Ramos (cell line): ENCODE results near the gene DLX2.
"Not testable (repeated sequence)": the region's sequence is repeated elsewhere in the genome, so short reads cannot be mapped to it uniquely, and the experiment has no call there.

ENCODE experiments used
- in situ Hi-C: fragments of 300-500 bp; cut with MboI; formaldehyde crosslinking; loops from one replicate; pipeline ENCODE4 v1.14.3; 2022; ENCODE audit warnings: low sequenced_read_pairs; ENCODE audit not compliant: unreplicated experiment

The DLX2 gene

DNA sequence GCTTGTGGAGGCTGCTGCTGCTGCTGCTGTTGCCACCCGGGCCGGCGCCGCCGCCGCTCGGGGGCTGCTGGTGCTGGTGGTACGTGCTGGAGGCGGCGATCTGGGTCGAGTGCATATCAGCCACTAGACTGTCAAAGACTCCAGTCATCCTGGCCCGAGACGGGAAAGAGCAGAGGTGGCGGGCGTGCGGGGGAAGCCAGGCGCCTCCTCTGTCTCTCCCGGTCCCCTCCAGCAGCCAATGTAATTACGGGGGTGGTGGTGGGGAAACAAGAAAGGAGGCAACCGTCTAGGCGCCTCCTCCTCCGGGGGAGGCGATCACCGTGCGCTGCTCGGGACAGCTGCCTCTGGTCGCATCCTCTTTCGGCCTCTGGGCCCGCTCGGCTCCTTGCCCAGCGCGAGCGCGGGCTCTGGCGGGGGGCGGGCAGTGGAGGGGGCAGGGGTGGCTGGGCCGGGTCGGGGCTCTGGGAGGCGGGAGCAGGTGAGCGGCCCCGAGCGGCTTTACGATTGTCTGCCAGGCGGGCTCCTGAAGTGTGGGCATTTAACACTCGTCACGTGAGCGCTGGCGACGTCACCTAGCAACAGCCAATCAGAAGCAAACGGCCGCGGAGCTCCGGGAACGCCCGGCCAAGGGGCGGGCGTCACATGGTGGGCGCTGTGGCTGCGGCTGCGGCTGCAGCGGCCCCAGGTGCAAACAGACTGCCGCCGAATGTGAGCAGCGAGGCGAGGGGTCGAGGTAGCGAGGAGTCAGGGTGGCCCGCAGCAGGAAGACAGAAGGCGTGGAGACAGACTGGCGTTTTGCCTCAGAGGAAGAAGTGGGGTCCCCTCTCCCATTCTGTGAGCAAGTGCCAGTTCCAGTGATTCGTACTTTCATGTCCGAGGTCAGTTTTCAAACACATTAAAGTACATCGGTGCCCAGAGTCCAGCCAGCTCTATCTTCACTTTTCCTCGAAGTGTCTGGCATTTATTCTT lies at the start of gene DLX2:
Gene DLX2 (minus strand): TSS at position 510 of the 969 bp plus-strand sequence. CDS start 362 bp downstream, at position 148.
- in situ Hi-C loops, result loop anchor here (10.0 to 25.0 kb wide), 2 partner anchors 508 to 1140 kb away; no protein-coding TSS in a partner anchor

DNA sequence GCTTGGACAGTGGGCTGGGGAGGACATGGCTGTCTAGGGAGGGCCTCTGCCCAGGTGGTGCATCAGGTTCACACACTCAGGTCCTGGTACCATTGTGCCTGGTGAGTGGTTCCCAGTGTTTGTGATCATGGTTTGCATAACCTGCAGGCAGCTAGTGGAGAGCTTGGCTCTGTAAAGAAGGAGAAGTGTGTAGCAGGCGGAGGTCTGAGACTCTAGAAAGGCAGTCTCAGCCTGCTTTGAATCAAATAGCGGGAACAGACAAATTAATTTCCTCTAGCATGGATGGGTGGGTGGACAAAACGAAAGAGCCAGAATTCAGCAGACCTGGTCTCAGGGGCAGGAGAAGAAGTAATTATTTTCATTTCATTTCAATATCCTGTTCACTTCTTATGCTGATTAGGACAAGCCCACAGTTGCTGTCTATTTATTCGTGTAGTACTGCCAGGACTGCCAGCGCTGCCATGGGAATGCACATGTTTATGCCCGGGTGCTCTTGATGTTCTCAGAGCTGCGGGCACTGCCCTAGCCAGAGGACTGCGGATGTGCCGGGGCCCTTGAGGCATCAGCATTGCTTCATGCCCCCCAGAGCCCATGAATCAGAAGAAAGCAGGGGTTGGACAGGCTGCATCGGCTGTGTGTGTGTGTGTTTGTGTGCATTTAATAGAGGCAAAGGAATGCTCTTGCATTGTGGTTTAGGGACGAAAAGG lies 45.4 kb upstream of the DLX2 start:
- in situ Hi-C loops, result no loop called here

DNA sequence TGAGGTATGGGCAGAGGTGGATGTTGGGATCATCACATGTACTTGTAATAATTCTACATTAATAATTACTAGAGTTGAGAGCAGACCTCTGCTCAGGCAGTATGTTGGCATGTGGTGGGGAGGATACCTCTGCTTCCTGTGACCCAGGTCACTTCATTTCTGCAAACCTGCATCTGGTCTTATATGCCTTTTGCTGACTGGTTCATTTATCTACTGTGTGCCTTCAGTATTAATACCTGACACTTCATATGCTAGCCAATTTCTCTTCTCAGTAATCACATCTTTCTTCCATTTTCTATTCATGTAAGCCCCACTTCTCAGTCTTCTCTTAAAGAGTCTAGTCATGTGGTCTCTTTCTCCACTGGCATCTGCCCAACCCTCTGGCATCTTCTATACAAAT lies 41.1 kb upstream of the DLX2 start:
- in situ Hi-C loops, result no loop called here

DNA sequence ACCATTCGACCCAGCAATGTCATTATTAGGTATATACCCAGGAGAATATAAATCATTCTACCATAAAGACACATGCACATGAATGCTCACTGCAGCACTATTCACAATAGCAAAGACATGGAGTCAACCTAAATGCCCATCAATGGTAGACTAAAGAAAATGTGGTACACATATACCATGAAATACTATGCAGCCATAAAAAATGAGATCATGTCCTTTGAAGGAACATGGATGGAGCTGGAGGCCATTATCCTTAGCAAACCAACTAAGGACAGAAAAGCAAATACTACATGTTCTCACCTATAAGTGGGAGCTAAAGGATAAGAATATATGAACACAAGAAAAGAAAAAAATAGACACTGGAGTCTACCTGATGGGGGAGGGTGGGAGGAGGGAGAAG lies 36.0 kb upstream of the DLX2 start:
- in situ Hi-C loops, result not testable (repeated sequence)

DNA sequence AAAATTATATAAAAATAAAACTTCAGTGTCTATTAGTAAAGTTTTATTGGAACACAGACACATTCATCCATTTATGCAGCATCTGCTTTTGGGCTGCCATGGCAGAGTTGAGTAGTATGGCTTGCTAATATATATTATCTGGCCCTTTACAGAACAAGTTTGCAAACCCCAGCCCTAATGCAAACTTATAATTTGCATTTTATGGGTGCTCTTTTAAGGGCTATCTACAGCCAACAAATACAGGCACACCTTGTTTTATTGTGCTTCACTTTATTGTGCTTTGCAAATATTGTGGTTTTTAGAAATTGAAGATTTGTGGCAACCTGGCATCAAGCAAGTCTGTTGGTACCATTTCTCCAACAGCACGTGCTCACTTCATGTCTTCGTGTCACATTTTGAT lies 35.2 kb upstream of the DLX2 start:
- in situ Hi-C loops, result no loop called here

DNA sequence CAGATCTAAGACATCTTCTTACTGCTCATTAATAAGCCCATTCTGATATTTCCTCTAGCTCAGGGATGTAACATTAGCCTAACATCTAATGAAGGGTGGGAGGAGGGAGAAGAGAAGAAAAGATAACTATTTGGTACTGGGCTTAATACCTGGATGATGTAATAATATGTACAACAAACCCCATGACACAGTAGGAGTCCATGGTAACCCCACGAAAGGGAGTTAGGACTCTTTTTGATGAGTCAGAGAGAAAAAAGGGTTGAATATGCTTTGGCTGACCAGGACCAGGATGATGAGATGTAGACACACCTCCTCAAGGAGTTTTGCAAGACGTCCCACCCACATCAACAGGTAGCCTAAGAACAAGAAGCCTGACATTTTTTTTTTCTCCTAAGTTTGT lies 34.4 kb upstream of the DLX2 start:
- in situ Hi-C loops, result no loop called here

DNA sequence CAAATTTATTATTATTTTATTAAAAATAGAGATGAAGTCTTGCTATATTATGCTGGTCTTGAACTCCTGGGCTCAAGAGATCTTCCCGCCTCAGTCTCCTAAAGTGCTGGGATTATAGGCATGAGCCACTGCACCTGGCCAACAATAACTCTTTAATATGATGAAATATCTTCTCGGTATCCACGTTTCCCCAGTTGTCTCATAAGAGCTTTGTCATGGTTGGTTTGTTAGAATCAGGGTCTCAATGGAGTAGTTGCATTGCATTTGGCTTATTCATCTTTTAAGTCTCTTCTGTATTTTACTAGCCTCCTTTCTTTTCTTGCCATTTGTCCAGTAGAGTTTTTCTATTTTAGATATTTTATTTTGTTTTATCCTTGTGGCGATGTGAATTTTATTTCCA lies 32.7 kb upstream of the DLX2 start:
- in situ Hi-C loops, result no loop called here

DNA sequence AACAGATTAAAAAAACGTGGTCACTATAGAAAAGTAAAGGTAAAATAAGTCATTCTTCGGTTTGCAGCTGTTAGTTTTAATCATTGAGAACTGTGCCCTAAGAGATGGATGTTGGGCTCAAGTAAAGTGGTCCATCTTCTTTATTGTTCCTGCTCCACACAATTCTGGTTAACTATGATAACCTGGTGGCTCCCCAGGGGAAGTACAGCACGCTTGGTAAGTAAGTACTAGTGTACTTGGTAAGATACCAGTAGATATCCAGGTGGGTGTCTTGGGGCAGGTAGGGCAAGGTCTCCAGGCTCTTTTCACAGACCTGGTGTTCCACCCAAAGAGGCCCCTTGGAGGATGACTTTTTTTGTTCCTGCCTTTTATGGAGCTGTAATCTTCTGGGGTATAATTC lies 31.6 kb upstream of the DLX2 start:
- in situ Hi-C loops, result no loop called here

DNA sequence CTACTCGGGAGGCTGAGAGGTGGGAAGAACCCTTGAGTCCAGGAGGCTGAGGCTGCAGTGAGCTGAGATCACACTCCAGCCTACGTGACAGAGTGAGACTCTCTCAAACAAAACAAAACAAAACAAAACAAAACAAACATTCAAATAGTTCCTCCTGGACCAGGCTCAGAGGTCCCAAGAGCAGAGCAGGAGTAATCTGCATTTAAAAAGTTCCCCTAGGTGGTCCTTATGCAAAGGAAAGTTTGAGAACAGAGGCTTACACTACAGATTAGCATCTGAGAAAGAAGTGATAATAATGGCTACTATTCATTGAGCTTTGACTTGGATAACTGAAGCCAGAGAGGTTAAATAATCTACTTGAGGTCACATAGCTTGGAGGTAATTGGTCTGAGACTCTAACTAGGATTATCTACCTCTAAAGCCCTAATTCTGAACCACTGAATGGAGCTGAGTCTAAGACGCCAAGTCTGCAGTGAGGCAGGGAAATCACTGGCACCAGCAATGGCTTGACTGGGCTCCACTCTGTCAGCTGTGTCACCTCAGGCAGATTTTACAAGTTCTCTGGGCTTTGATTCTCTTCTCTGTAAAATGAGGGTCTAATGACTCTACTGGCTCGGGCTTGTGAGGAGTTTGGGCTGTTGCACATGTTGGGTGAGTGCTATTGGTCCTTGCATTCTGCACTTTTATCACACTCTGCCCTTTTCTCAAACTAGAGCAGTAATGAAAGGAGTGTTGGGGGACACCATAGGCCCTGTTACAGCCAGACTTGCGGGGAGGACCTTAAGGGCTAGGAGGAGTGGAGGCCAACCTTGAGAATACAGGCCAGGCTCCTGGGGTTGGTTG lies 29.2 kb upstream of the DLX2 start:
- in situ Hi-C loops, result no loop called here

DNA sequence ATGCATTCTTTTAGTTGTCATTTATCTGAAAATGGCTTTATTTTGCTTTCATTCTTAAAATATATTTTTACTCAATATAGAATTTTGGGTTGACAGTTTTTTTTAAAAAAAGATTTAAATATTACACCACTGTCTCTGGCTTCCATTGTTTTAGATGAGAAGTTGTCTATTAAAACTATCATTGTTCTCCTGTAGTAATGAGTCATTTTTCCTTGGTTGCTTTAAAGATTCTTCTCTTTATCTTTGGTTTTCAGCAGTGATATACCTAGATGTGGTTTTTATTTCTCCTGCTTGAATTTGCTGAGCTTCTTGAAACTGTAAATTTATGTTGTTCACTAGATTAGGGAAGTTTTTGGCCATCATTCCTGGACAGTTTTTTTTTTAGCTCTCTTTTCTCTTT lies 26.7 kb upstream of the DLX2 start:
- in situ Hi-C loops, result no loop called here

DNA sequence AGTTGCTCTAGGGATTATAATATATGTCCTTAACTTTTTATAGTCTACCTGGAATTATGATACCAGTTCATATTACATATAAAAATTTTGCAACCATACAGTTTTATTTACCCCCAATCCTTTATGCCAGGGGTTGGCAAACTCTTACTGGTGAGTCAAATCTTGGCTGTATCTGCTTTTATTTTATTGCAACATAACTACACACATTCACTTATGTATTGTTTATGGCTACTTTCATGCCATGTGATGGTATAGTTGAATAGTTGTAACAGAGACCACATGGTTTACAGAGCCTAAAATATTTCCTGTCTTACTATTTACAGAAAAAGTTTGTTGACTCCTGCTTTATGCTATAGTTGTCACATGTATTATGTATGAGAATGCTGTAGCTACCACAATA lies 25.8 kb upstream of the DLX2 start:
- in situ Hi-C loops, result no loop called here

DNA sequence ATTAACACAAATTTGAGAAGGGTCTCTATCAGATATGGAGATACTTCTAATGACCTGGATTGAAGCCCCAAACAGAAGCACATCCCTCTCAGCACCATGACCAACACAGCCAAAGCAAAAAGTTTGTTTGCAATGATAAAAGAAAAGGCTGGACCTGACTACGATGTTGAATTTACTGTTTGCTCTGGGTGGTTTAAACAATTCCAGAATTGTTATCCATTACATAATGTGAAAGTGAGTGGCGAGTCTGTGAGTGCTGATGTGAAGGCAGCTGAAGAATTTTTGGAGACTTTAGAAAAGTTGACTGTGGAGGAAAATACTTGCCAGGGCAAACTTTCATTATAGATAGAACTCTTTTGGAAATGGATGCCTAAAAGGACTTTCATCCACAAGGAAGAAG lies 17.4 kb upstream of the DLX2 start:
- in situ Hi-C loops, result loop anchor here (25.0 kb wide), 1 partner anchor 1158 kb away; no protein-coding TSS in a partner anchor

DNA sequence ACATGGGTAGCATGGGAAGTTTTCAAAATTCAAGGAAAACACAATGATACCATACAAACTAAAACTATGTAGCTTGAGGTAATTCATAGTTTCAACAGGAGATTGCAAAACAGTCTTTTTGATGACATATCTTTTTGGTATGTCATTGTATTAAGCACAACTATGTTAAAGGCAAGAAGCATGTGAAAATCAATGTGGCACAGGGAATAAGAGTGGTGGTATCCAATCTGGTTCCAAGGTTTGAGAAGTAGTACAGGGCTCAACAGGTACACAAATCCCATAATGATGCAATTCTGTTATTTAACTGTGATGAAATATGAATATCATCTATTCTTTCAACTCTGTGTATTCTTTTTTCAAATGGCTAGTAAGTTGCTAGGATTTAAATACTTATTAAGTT lies 16.4 kb upstream of the DLX2 start:
- in situ Hi-C loops, result loop anchor here (25.0 kb wide), 1 partner anchor 1157 kb away; no protein-coding TSS in a partner anchor

DNA sequence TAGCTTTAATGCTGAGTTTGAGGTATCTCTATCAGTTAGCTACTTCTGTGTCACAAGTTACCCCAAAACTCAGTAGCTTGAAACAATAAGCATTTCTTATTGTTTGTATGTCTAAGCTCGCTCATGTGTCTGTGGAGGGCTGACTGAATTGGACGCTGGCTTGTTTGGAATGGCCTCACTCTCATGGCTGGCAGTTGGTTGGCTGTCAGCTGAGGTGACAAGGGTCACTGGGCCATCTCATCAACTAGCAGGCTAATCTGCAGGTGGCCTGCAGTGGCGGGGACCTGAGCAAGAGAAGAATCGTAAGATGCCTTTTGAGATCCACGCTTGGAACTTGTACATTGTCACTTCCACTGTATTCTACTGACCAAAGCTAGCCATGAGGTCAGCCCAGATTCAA lies 13.4 kb upstream of the DLX2 start:
- in situ Hi-C loops, result loop anchor here (25.0 kb wide), 1 partner anchor 1154 kb away; no protein-coding TSS in a partner anchor

DNA sequence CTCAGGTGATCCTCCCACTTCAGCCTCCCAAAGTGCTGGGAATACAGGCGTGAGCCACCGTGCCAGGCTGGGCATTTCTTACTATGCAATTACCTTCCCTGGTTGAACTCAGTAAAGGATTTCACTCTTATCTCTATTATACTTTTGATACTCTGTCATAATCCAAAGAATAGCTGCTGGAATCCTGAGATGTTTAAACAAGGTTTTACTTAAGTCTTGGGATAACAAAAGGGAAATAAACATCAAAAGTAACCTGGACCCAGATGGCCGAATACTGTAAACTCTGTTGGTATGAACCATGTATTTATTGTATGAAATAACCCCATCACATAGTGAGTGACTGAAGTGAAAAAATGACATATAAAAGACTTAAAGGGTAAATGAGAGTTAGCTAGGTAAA lies 11.9 kb upstream of the DLX2 start:
- in situ Hi-C loops, result loop anchor here (25.0 kb wide), 1 partner anchor 1152 kb away; no protein-coding TSS in a partner anchor

DNA sequence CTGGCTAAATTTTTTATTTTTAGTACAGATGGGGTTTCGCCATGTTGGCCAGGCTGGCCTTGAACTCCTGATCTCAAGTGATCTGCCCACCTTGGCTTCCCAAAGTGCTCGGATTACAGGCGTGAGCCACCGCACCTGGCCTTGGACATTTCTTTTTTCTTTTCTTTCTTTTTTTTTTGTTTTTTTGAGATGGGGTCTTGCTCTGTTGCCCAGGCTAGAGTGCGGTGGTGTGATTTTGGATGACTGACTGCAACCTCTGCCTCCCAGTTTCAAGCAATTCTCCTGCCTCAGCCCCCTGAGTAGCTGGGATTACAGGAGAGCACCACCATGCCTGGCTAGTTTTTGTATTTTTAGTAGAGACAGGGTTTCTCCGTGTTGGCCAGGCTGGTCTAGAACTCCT lies 11.5 kb upstream of the DLX2 start:
- in situ Hi-C loops, result loop anchor here (25.0 kb wide), 1 partner anchor 1152 kb away; no protein-coding TSS in a partner anchor

DNA sequence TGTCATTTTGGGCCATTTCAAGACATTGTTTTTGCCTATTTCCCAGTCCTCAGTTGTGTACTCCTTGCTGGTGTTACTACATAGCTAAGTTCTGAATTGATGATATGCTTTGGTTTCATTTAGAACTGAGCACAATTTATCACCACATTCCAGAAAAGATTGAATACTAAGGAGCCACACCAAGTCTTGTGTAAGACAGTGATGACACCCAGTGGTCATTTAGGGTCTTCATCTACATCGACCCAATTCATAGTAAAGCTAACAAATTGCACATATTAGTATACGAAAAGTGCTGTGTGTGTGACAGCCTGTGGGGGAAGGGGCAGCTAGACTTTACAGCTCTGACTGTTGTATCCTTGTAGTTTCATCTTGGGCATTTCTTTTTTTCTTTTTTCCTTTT lies 10.9 kb upstream of the DLX2 start:
- in situ Hi-C loops, result loop anchor here (25.0 kb wide), 1 partner anchor 1151 kb away; no protein-coding TSS in a partner anchor

DNA sequence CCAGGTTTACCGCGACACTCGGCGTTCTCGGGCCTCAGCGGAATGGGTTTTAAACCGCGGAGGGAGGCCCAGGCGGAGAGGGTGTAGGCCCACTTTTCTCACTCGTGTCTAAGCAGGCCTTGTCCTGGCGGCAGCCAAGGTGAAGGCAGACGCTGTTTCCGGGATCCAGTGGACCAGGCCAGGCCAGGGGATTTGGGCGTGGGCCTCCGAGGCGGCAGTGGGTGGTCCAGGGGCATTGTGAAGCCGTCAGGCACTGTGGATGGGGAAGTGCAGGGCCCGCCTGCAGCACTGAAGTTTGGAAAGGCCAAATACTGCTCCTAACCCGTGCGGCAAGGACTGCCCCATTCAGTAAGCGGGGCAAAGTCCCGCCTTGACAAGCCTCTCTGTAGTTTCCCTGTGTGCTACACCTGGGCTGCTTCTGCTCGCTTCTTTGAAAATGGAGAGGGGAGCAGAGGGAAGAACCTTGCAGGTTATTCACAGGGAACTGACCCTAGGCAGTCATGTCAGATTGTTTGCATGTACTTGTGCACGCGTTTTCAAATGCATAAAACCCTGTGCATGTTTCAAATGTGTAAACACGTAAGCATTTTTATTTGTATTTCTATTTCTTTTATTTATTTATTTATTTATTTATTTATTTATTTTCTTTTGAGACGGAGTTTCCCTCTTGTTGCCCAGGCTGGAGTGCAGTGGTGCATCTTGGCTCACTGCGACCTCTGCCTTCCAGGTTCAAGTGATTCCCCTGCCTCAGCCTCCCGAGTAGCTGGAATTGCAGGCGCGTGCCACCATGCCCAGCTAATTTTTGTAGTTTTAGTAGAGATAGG lies 7.5 kb upstream of the DLX2 start:
- in situ Hi-C loops, result loop anchor here (5.0 to 25.0 kb wide), 3 partner anchors 408 to 1148 kb away; no protein-coding TSS in a partner anchor
